Right kidney (tissue), 1 donor: Measurements from ENCODE around the gene OPN4.

Experiments
- DNase-seq: peaks from one replicate; pipeline ENCODE4 v3.0.0-alpha.2; 2016

OPN4 gene

GRCh38 chr10:86681047-86681446 lies 26.7 kb downstream of the OPN4 start:
- DNase-seq, result no peak

- no peak for DNase-seq
These were observed 27.5 kb downstream of the OPN4 start for GRCh38 chr10:86681722-86682386.

- DNase-seq, result no peak
These were observed 28.3 kb downstream of the OPN4 start for GRCh38 chr10:86682675-86683074.

GRCh38 chr10:86684331-86685097 lies 30.2 kb downstream of the OPN4 start:
- no peak for DNase-seq

- no peak for DNase-seq
These were observed 31.1 kb downstream of the OPN4 start for GRCh38 chr10:86685416-86685815.

- no peak for DNase-seq
These were observed 31.7 kb downstream of the OPN4 start for GRCh38 chr10:86685893-86686632.

GRCh38 chr10:86686972-86687371 lies 32.6 kb downstream of the OPN4 start:
- DNase-seq, result no peak

- DNase-seq, result no peak
These were observed 33.4 kb downstream of the OPN4 start for GRCh38 chr10:86687750-86688149.

- peak; percentile 61 for DNase-seq
These were observed 34.1 kb downstream of the OPN4 start for GRCh38 chr10:86688398-86688921.

- no peak for DNase-seq
These were observed 34.8 kb downstream of the OPN4 start for GRCh38 chr10:86689146-86689545.

GRCh38 chr10:86690231-86690630 lies 35.9 kb downstream of the OPN4 start:
- DNase-seq, result no peak

GRCh38 chr10:86690657-86691084 lies 36.3 kb downstream of the OPN4 start:
- no peak for DNase-seq

- no peak for DNase-seq
These were observed 37.1 kb downstream of the OPN4 start for GRCh38 chr10:86691333-86692022.

GRCh38 chr10:86692023-86692514 lies 37.7 kb downstream of the OPN4 start:
- DNase-seq, result no peak

- DNase-seq, result no peak
These were observed 38.3 kb downstream of the OPN4 start for GRCh38 chr10:86692664-86693063.

- DNase-seq, result no peak
These were observed 38.9 kb downstream of the OPN4 start for GRCh38 chr10:86693275-86693674.

- DNase-seq, result peak; percentile 75
These were observed 39.5 kb downstream of the OPN4 start for GRCh38 chr10:86693721-86694369.

- DNase-seq, result no peak
These were observed 44.0 kb downstream of the OPN4 start for GRCh38 chr10:86698207-86698940.

- no peak for DNase-seq
These were observed 44.8 kb downstream of the OPN4 start for GRCh38 chr10:86699125-86699524.

GRCh38 chr10:86699541-86699940 lies 45.2 kb downstream of the OPN4 start:
- DNase-seq, result no peak
